Iris pigment epithelial cell (primary cell): Measurements from ENCODE around the gene DLG5.
"Not testable (repeated sequence)": the region's sequence is repeated elsewhere in the genome, so short reads cannot be mapped to it uniquely, and the experiment has no call there.

Source experiments
- DNase-seq: peaks from one replicate; pipeline ENCODE4 v3.0.0-alpha.2; 2011; ENCODE audit warnings: low read depth

DLG5 gene

DNA sequence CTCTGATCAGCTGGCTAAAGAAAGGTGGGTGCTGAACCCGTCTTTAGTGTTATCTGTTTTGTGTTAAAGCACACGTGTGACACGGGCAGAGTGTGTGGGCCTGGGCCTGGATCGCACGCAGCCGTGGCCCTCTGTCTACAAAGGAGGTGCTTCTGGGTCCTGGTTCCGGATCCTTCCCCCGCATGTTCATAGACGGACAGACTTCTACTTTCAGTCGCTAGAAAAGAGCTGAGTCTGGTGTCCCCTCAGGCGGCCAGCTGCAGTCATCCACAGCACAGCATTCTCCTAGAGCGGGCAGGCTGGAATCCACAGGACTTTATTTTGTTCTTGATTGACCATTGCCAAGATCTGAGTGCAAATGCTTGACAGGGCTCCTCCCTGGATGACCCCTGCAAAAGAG lies 134.4 kb downstream of the DLG5 start:
- DNase-seq = no peak

GRCh38 chr10:77791506-77791905 lies 135.0 kb downstream of the DLG5 start:
- DNase-seq = no peak

GRCh38 chr10:77789861-77790260 lies 136.7 kb downstream of the DLG5 start:
- no peak for DNase-seq

DNA sequence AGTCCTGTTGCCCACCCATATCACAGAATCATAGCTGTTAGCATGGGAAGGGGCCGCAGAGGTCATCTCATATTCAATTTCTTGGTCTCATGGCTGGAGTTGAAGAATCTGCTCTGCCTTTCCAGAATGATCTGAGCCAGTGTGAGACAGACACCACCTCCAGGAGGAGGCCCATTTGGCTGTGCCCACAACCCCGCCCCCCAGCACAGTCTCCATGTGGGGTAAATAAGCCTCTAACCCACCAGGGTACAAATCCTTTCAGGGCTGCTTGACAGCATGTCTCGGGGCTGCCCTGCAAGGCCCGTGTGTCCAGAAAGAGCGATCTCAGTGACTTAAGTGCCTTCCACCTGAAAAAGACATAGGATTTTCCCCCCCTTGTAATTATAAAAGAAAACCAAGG lies 137.5 kb downstream of the DLG5 start:
- DNase-seq = no peak

- no peak for DNase-seq
These were observed 138.0 kb downstream of the DLG5 start for GRCh38 chr10:77788496-77789010.

DNA sequence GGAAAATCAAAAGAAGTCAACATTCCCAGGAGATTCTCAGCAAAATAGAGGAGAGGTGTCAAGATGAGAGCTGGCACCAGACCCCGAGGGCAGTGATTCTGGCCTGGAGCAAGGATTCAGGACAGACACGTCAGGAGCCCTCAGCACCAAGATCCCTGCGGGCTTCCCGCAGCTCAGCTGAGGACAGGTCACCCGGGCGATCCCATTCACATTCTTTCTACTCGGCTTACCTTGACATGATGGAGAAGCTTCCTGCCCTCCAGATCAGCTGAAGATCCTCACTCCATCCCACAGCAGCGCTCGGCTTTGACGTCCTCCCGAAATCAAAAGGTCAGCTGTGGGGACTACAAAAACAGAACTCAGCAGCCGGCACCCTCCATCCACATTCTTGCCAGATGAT lies 139.1 kb downstream of the DLG5 start:
- no peak for DNase-seq

- DNase-seq = peak; percentile 93
These were observed 141.7 kb downstream of the DLG5 start for GRCh38 chr10:77784856-77785255.

DNA sequence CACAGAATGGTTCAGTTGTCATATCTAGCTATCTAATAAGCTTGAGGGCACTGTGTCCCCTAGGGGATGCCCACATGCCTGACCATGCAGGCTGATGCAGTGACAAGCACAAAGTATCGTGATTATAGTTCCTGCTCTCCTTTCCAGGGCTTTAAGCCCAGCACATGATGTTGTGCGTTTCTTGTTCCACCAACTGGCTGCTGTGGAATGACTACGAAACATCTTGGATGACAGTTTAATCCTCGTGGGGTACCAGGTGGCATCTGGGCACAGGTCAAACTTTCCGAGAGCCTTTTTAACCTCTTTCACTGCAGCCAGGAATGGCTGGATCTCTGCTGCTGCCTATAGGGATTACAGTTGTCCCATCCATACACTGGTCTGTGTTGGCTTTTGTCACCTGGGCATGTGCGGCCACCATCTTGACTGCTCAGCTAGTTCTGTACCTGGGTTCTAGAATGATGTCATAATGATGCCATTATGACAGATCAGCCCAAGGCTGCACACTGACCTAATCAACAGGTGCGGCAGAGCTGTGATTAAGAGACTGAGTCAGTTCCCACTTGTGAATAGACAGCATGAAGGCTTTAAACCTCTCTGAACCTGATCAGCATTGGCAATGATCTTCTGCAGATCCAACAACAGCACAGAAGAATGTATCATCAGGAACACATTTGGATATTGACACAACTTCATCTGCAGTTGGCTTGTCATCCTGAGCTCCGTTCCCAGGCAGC lies 144.1 kb downstream of the DLG5 start:
- no peak for DNase-seq

GRCh38 chr10:77781451-77782327 lies 144.9 kb downstream of the DLG5 start:
- DNase-seq = no peak

GRCh38 chr10:77780180-77780579 lies 146.4 kb downstream of the DLG5 start:
- DNase-seq = no peak

DNA sequence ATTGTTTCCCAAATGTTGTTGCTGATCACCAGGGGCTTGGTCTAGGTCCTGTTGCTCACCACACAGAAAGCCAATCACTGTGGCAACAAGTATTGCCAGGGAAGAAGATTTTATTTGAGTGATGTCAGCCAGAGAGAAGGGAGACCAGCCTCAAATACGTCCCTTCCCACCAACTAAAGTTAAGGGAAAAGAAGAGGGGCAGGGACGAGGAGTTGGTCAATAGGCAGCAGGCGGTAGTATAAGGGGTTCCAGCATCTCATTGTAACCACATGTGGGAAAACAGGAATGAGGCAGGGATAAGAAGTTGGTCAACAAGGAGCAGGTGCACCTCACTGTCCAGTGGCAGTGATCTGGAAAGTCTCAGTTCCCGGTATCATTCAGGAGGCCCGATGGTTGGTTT lies 150.1 kb downstream of the DLG5 start:
- DNase-seq = no peak

- peak; percentile 58 for DNase-seq
These were observed 151.6 kb downstream of the DLG5 start for GRCh38 chr10:77774940-77775391.

DNA sequence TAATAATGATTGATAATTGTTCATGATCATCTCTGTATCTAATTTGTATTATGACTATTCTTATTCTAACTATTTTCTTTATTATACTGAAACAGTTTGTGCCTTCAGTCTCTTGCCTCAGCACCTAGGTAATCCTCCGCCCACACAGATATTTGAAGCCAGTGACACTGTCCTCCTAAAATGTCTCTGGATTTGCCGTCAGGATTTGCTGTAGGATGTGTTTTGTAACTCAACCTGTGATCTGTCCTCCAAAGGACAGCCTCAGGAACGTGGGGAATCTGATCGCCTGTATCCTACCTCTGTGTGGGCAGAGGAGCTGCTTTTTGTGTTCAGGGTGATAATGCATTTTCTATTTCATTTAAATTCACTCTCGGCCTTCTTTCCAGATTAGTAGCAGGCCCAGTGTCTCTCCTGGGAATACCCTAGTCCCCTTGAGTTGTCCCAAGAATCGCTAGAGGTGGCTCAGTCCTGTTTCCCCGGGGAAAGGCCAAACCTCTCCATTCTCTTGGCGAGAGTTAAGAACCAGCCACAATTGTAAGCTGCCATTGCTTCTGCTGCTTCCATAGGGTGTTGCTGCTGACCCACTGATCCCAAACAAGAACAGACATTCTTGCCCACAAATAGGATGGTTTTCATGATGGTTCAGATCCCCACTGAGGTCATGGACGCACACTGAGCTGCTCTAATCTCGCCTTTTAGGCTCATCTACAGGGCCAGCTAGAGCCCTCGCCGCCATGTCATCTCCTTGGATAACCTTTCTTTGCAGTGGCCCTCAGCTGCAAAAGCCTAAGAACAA lies 152.7 kb downstream of the DLG5 start:
- DNase-seq = no peak

- not testable (repeated sequence) for DNase-seq
These were observed 153.5 kb downstream of the DLG5 start for GRCh38 chr10:77772852-77773600.

GRCh38 chr10:77771851-77772250 lies 154.7 kb downstream of the DLG5 start:
- DNase-seq = no peak

DNA sequence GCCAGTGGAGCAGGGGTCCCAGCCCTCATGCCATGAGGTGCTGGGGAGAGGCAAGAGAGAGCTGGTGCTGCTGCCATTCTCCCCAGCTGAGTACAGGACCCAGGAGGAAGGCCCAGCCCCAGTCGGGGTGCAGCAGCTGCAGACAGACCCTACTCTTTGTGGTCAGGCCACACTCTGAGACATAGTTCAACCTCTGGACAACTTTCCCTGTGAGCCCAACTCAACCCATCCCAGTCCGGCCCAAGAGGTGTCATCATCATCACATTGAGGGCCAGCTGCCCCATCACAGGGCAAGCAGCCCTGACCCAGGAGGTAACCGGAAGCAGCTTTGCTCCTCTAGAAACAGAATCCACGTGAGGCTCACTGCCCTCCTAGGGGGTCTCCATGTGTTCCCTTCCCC lies 155.1 kb downstream of the DLG5 start:
- no peak for DNase-seq

DNA sequence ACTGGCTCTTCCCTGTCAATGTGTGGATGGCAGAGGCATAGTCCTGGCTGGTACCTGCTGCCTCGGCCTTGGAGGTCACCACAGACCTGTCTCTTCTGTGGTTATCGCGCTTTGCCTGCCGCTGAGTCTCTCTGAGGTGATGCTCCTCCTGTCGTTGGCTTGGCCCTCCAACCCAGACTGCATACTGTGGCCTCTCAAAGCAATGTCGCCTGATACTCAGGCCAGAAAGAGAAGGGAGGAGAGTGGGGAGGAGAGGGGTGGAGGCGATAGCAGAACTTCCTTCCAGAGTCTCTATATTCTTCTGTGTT lies 155.7 kb downstream of the DLG5 start:
- no peak for DNase-seq

DNA sequence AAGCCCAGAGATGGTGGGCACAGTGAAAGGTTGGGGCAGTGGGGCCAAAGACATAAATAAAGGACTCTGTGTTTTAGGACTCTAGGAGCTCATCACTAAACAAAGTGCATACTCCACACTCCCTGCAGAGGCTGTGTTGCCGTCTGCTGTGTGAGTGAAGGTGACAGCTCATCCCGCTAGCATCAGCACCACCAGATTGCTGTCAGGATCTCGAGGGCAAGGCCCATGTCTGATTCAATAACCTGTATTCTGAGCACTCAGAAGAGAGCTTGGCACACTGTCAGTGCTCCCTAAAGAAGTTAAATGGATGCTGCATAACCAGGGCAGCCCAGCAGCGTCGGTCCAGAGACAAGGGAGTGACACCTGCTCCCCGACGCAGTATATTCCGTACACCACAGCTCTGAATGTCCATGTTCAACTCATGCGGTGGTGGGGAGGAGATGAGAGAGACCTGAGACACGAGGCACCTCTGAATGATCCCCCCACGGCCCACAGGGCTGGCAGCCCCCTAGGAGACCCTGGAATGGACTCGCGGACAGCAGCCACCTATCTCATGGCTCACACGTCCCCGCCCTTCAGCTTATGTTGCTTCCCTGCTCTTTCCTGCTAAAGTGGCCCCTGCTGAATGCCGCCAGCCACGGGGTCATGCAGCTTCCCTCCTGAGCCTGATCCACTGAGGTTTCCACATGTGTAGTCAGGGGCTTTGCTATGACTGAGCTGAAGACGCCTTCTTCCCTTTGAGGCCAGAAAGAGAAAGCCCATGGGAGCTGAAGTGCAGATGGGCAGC lies 156.3 kb downstream of the DLG5 start:
- no peak for DNase-seq

DNA sequence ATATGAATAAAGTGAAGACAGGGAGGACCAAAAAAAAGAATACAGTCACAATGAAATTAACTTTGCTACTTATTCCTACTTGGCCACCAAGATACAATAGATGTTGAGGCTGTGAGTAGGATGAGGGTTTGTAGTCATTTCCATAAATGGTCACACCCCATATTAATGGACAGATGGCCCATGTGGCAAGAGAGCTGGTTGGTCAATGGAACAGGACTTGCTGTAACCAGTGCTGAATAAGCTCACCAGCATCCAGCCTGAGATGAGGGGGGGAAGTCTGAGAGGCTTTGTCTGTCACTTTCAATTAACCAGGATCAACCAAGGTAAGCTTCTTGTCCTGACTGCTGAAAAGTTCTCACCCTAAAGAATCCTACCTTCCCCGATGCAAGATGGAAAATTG lies 158.5 kb downstream of the DLG5 start:
- DNase-seq = no peak

GRCh38 chr10:77763453-77764430 lies 162.8 kb downstream of the DLG5 start:
- no peak for DNase-seq
